WTC11 (cell line): ENCODE results near the gene TEX11. TPM values are rescaled to one million over a fixed set of nuclear protein-coding genes. Genes with fewer than 3 reads are reported as not detected.
"Not testable (repeated sequence)": the region's sequence is repeated elsewhere in the genome, so short reads cannot be mapped to it uniquely, and the experiment has no call there.

Source experiments
- ATAC-seq: fragments of 200-7000 bp; cut with Tn5 transposase; 2 replicates; pipeline ENCODE4 v1.10.0; 2021; ENCODE audit warnings: mild to moderate bottlenecking, moderate library complexity
- CTCF ChIA-PET: fragments of 300-600 bp; sonication (Branson Sonifier 250); formaldehyde crosslinking; loops from one replicate; lab custom pipeline; 2021; ENCODE audit warnings: antibody characterized with exemption; lab: Charles Lee
- POLR2A ChIA-PET: fragments of 350-600 bp; sonication (Branson Sonifier 250); formaldehyde crosslinking; loops from one replicate; lab custom pipeline; 2021; ENCODE audit warnings: antibody characterized with exemption; lab: Charles Lee
- DNase-seq: peaks from one replicate; pipeline ENCODE4 v3.0.0; 2021; ENCODE audit warnings: low spot score
- H3K27ac Mint-ChIP-seq: 2 replicates; pipeline ENCODE4 v1.8.0; 2021; ENCODE audit warnings: mixed read lengths
- H3K27me3 Mint-ChIP-seq: 2 replicates; pipeline ENCODE4 v1.8.0; 2021; ENCODE audit warnings: low read depth, mild to moderate bottlenecking, moderate library complexity, mixed read lengths
- H3K36me3 Mint-ChIP-seq: 2 replicates; pipeline ENCODE4 v1.8.0; 2021; ENCODE audit warnings: mixed read lengths
- H3K4me1 Mint-ChIP-seq: 2 replicates; pipeline ENCODE4 v1.8.0; 2022; ENCODE audit warnings: mixed read lengths
- H3K4me3 Mint-ChIP-seq: 2 replicates; pipeline ENCODE4 v1.8.0; 2021; ENCODE audit warnings: mild to moderate bottlenecking, moderate library complexity, mixed read lengths
- H3K9me3 Mint-ChIP-seq: 2 replicates; pipeline ENCODE4 v1.8.0; 2021; ENCODE audit warnings: mixed read lengths
- CREB1 ChIP-seq: sonication (generic); formaldehyde crosslinking; IDR thresholded peaks from 2 replicates; pipeline ENCODE4 v1.8.0; 2023; ENCODE audit warnings: mild to moderate bottlenecking, missing genetic modification reagents
- CREM ChIP-seq: sonication (generic); formaldehyde crosslinking; IDR thresholded peaks from 2 replicates; pipeline ENCODE4 v1.8.1; 2022; ENCODE audit warnings: mild to moderate bottlenecking, missing genetic modification reagents, moderate library complexity
- FOXJ3 ChIP-seq: sonication (generic); formaldehyde crosslinking; IDR thresholded peaks from 2 replicates; pipeline ENCODE4 v1.9.0; 2021; ENCODE audit warnings: missing genetic modification reagents, mild to moderate bottlenecking, borderline replicate concordance
- FOXK1 ChIP-seq: sonication (generic); formaldehyde crosslinking; IDR thresholded peaks from 2 replicates; pipeline ENCODE4 v1.8.0; 2022; ENCODE audit warnings: mild to moderate bottlenecking, moderate library complexity, missing genetic modification reagents
- JUN ChIP-seq: sonication (generic); formaldehyde crosslinking; IDR thresholded peaks from 2 replicates; pipeline ENCODE4 v1.8.0; 2023; ENCODE audit warnings: mild to moderate bottlenecking, missing genetic modification reagents
- NR2C2 ChIP-seq: sonication (generic); formaldehyde crosslinking; IDR thresholded peaks from 2 replicates; pipeline ENCODE4 v1.8.0; 2022; ENCODE audit warnings: mild to moderate bottlenecking, missing genetic modification reagents
- RELA ChIP-seq: sonication (generic); formaldehyde crosslinking; IDR thresholded peaks from 2 replicates; pipeline ENCODE4 v1.8.1; 2022; ENCODE audit warnings: missing genetic modification reagents, mild to moderate bottlenecking, borderline replicate concordance
- SMAD3 ChIP-seq: sonication (generic); formaldehyde crosslinking; IDR thresholded peaks from 2 replicates; pipeline ENCODE4 v1.8.0; 2022; ENCODE audit warnings: missing genetic modification reagents, mild to moderate bottlenecking, borderline replicate concordance
- TEAD4 ChIP-seq: sonication (generic); formaldehyde crosslinking; IDR thresholded peaks from 2 replicates; pipeline ENCODE4 v1.8.0; 2022; ENCODE audit warnings: mild to moderate bottlenecking, missing genetic modification reagents
- ZBTB21 ChIP-seq: sonication (generic); formaldehyde crosslinking; IDR thresholded peaks from 2 replicates; pipeline ENCODE4 v1.8.1; 2023; ENCODE audit warnings: mild to moderate bottlenecking, missing genetic modification reagents, borderline replicate concordance
- ZNF263 ChIP-seq: sonication (generic); formaldehyde crosslinking; IDR thresholded peaks from 2 replicates; pipeline ENCODE4 v1.8.1; 2022; ENCODE audit warnings: low read depth, mild to moderate bottlenecking, moderate library complexity, missing genetic modification reagents
- ZNF396 ChIP-seq: fragments of 250-450 bp; sonication (Bioruptor Pico); IDR thresholded peaks from 2 replicates; pipeline ENCODE4 v1.8.0; 2021; ENCODE audit warnings: mild to moderate bottlenecking, moderate library complexity, borderline replicate concordance
- total RNA-seq: library from RNA; stranded (reverse); gene quantifications from 3 replicates; pipeline ENCODE4 v1.2.3, GENCODE V29; 2021
- TF ChIP-seq, protein P1 (sequence below): fragments of 250-450 bp; sonication (Bioruptor Pico); conservative IDR thresholded peaks from 2 replicates; pipeline ENCODE4 v1.9.0; 2021; ENCODE audit warnings: mild to moderate bottlenecking
- TF ChIP-seq, protein P2 (sequence below): sonication (generic); formaldehyde crosslinking; IDR thresholded peaks from 2 replicates; pipeline ENCODE4 v1.8.1; 2023; ENCODE audit warnings: mild to moderate bottlenecking, missing genetic modification reagents
- TF ChIP-seq, protein P3 (sequence below): sonication (generic); formaldehyde crosslinking; IDR thresholded peaks from 2 replicates; pipeline ENCODE4 v1.8.0; 2022; ENCODE audit warnings: missing genetic modification reagents

The TEX11 gene
- total RNA-seq, 1 experiment from 2014 or later, result 0.31 TPM

DNA sequence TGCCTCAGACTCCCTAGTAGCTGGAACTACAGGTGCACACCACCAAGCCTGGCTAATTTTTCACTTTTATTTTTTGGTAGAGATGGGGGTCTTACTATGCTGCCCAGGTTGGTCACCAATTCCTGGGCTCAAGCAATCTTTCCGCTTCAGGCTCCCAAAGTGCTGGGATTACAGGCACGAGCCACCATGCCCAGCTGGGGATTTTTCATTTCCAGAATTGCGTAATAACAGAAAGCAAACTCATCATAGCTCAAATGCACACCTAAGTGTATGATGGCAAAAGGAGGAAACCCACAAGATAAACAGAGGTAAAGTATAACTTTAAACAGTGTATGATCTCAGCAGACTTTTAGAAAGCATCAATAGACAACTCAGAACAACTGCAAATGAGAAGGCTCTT lies 56.2 kb downstream of the TEX11 start:
- H3K4me1 Mint-ChIP-seq, result no peaks in the 10 kb centered on the region
- POLR2A ChIA-PET, result no interaction called here

DNA sequence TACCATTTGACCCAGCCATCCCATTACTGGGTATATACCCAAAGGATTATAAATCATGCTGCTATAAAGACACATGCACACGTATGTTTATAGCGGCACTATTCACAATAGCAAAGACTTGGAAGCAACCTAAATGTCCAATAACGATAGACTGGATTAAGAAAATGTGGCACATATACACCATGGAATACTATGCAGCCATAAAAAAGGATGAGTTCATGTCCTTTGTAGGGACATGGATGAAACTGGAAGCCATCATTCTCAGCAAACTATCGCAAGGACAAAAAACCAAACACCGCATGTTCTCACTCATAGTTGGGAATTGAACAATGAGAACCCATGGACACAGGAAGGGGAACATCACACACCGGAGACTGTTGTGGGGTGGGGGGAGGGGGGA lies 64.4 kb downstream of the TEX11 start:
- CTCF ChIA-PET, result interaction anchor here (0.6 kb wide), 1 partner anchor 55 kb away, joined by 5 read pairs; no protein-coding TSS in a partner anchor
- H3K36me3 Mint-ChIP-seq, H3K27ac Mint-ChIP-seq, ATAC-seq, H3K4me1 Mint-ChIP-seq, H3K4me3 Mint-ChIP-seq, DNase-seq, H3K27me3 Mint-ChIP-seq, POLR2A ChIA-PET: not testable (repeated sequence)
- peaks cover 10% of the 10 kb centered on the region for H3K9me3 Mint-ChIP-seq

More for the DNA sequence above, 56.2 kb downstream of the TEX11 start:
- no peak for DNase-seq
- no peaks in the 10 kb centered on the region for H3K9me3 Mint-ChIP-seq
- TF ChIP-seq JUN (no peak), NR2C2 (CRISPR knock-in tag) (no peak), ZNF396 (CRISPR knock-in tag) (no peak), FOXK1 (CRISPR knock-in tag) (no peak), TEAD4 (CRISPR knock-in tag) (no peak), CREM (CRISPR knock-in tag) (no peak), FOXJ3 (no peak), RELA (CRISPR knock-in tag) (no peak), ZNF263 (CRISPR knock-in tag) (no peak), ZBTB21 (CRISPR knock-in tag) (no peak), SMAD3 (CRISPR knock-in tag) (no peak), CREB1 (CRISPR knock-in tag) (no peak)
- TF ChIP-seq, protein P1, sequence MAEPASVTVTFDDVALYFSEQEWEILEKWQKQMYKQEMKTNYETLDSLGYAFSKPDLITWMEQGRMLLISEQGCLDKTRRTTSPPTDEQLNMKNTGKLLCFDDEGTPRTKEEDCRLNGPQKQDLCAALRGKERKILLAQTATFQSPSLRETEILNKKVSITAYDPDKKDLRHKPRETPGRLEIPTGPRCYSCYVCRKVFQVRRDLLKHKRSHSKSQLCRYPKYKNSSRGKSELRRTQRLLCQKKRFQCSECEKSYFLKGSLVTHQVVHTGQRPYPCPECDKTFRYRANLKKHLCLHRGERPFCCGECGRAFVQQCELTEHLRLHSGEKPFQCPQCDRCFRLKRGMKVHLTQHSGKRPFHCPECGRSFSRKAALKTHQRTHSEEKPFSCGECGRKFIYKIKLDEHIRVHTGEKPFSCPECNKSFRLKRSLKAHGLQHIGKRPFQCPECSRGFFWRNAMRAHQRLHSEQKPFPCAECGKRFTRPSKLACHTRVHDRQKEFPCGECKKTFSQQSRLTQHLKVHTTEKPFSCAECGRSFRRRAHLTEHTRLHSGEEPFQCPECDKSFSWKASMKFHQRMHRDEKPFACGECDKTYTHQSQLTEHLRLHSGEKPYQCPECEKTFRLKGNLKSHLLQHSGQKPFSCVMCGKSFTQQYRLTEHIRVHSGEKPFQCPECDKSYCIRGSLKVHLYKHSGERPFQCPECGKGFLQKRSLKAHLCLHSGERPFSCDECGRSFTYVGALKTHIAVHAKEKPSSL (CRISPR knock-in tag), result no peak
- TF ChIP-seq, protein P2, sequence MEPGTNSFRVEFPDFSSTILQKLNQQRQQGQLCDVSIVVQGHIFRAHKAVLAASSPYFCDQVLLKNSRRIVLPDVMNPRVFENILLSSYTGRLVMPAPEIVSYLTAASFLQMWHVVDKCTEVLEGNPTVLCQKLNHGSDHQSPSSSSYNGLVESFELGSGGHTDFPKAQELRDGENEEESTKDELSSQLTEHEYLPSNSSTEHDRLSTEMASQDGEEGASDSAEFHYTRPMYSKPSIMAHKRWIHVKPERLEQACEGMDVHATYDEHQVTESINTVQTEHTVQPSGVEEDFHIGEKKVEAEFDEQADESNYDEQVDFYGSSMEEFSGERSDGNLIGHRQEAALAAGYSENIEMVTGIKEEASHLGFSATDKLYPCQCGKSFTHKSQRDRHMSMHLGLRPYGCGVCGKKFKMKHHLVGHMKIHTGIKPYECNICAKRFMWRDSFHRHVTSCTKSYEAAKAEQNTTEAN (CRISPR knock-in tag), result no peak
- TF ChIP-seq, protein P3, sequence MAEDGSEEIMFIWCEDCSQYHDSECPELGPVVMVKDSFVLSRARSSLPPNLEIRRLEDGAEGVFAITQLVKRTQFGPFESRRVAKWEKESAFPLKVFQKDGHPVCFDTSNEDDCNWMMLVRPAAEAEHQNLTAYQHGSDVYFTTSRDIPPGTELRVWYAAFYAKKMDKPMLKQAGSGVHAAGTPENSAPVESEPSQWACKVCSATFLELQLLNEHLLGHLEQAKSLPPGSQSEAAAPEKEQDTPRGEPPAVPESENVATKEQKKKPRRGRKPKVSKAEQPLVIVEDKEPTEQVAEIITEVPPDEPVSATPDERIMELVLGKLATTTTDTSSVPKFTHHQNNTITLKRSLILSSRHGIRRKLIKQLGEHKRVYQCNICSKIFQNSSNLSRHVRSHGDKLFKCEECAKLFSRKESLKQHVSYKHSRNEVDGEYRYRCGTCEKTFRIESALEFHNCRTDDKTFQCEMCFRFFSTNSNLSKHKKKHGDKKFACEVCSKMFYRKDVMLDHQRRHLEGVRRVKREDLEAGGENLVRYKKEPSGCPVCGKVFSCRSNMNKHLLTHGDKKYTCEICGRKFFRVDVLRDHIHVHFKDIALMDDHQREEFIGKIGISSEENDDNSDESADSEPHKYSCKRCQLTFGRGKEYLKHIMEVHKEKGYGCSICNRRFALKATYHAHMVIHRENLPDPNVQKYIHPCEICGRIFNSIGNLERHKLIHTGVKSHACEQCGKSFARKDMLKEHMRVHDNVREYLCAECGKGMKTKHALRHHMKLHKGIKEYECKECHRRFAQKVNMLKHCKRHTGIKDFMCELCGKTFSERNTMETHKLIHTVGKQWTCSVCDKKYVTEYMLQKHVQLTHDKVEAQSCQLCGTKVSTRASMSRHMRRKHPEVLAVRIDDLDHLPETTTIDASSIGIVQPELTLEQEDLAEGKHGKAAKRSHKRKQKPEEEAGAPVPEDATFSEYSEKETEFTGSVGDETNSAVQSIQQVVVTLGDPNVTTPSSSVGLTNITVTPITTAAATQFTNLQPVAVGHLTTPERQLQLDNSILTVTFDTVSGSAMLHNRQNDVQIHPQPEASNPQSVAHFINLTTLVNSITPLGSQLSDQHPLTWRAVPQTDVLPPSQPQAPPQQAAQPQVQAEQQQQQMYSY, result no peak
- TF ChIP-seq, all 79 proteins: peak for 0
- no peaks in the 10 kb centered on the region; the same call in 1 of the 2 replicates for H3K27me3 Mint-ChIP-seq
- no peak overlapping the region for H3K27ac Mint-ChIP-seq
- no peaks in the 10 kb centered on the region for H3K36me3 Mint-ChIP-seq
- H3K4me3 Mint-ChIP-seq, result no peak overlapping the region
- CTCF ChIA-PET, result no interaction called here
- ATAC-seq, result no peak

DNA sequence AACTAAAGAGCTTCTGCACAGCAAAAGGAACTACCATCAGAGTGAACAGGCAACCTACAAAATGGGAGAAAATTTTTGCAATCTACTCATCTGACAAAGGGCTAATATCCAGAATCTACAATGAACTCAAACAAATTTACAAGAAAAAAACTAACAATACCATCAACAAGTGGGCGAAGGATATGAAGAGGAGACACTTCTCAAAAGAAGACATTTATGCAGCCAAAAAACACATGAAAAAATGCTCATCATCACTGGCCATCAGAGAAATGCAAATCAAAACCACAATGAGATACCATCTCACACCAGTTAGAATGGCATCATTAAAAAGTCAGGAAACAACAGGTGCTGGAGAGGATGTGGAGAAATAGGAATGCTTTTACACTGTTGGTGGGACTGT lies 64.9 kb downstream of the TEX11 start:
- DNase-seq, POLR2A ChIA-PET, H3K4me1 Mint-ChIP-seq, CTCF ChIA-PET, H3K27me3 Mint-ChIP-seq, H3K4me3 Mint-ChIP-seq, H3K36me3 Mint-ChIP-seq, H3K27ac Mint-ChIP-seq, ATAC-seq: not testable (repeated sequence)
- peaks cover 12% of the 10 kb centered on the region for H3K9me3 Mint-ChIP-seq
